Measurements from ENCODE around the gene KCNE2.
A peak's percentile ranks its signal among the peaks of the same experiment; 100 is the strongest.
"Not testable (repeated sequence)": the region's sequence is repeated elsewhere in the genome, so short reads cannot be mapped to it uniquely, and the experiment has no call there.

The KCNE2 gene

DNA sequence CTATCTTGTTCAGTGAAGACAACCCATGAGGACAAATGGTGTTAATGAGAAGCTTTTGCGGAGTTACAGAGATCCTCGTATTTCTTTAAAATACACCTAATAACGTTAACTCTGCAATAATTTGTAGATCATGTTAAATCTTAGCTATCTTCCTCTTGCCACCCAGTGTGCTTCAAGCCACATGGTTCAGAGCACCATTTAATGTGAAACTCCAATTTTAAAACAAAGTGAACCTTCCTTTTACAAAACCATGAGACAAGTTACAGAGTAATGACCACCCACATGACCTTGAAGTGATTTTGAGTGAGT, 1.7 kb upstream of the KCNE2 start:
- TF ChIP-seq CTCF (IDR thresholded peaks at IDR 0.05; ENCODE audit: low read depth, low read length), result no peak
- no peak overlapping the region for H3K4me3 ChIP-seq (ENCODE audit: low read depth, low read length)

DNA sequence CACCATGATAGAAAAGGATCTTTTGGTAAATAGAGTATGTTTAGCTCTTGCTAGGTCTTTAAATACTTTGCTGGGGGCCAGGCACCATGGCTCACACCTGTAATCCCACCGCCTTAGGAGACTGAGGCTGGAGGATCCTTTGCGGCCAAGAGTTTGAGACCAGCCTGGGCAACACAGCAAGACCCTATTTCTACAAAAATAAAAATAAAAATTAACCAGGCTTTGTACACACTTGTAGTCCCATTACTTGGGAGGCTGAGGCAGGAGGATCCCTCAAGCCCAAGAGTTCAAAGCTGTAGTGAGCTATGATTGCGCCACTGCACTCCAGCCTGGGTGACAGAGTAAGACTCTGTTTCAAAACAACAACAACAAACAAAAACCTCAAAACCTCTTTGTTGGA, 1.1 kb upstream of the KCNE2 start:
- no peak for TF ChIP-seq CTCF (IDR thresholded peaks at IDR 0.05; ENCODE audit: low read depth, low read length)
- no peak overlapping the region for H3K4me3 ChIP-seq (ENCODE audit: low read depth, low read length)

DNA sequence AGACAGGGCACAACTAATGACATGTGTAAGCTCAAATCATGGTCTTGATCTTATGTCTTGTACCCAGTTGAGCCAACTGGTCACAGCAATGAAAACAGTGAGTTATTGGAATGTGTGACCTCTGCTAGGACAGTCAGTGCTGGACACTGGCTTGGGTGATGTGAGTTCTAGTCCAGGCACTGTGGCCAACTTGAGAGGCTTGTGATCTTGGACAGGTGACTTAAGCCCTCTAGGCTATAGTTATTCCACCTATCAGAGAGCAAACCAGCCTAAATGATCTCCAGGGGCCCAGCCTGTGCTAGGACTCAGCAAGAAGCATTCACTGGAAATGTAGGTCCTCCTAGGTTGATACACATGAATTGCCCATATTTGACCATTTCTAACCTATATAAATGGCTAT, 1.1 kb downstream of the KCNE2 start:
- H3K4me3 ChIP-seq (ENCODE audit: low read depth, low read length), result no peak overlapping the region
- no peak for TF ChIP-seq CTCF (IDR thresholded peaks at IDR 0.05; ENCODE audit: low read depth, low read length)

DNA sequence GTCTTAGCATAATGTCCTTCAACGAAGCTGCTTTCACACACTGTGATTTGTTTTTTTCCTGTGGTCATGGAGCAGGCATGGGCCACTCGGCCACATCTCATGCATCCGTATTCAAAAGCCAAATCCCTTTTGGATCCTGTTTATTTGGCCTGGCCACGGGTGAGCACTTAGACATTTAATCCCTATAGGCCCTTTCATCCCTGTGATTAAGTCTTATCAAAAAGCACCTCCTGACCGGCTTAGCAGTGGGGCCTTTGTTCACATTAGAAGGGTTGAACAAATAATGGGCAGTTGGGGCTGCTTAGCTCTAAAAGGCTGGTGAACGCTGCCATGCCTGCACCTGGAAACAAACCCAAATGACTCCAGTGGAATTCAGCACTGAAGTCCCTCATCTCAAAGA, 2.0 kb downstream of the KCNE2 start:
- no peak for TF ChIP-seq CTCF (IDR thresholded peaks at IDR 0.05; ENCODE audit: low read depth, low read length)

GRCh38 chr21:34367320-34367935, 3.6 kb downstream of the KCNE2 start:
- H3K4me3 ChIP-seq (ENCODE audit: low read depth, low read length), result no peak overlapping the region
- TF ChIP-seq CTCF (IDR thresholded peaks at IDR 0.05; ENCODE audit: low read depth, low read length), result peak; percentile 66

More for the DNA sequence above, 2.0 kb downstream of the KCNE2 start:
- H3K4me3 ChIP-seq (ENCODE audit: low read depth, low read length), result no peak overlapping the region

DNA sequence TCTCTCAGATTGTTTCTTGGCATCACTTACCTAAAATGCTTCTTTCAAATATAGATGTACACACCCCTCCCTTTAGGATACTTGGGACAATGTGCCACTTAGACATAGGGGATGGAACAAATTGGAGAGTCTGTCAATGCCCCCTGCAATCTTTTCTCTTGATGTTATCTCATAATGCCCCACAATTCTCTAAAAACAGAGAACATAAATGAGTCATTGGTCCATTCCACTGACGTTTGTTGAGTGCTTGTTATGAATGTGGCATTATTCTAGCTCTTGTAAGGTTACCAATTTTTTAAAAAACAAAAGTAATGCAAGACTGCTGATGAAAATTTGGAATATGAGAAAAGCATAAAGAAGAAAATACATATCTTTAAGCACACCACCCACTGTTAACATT, 5.9 kb downstream of the KCNE2 start:
- H3K4me3 ChIP-seq (ENCODE audit: low read depth, low read length), result no peak overlapping the region

DNA sequence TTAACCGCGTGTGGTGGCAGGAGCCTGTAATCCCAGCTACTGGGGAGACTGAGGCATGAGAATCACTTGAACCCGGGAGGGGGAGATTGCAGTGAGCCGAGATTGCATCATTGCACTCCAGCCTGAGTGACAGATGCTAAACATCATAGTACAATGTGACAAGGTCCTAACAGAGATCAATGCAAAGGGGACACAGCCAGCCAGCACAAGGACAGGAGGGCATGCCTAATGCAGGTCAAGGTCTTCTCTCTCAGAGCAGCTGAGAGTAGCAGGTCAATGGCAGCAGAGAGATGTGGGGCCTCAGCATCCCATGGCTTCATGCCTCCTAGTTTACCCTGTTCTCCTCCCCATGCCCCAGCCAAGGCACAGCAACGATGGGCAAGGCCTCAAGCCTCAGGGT, 8.5 kb downstream of the KCNE2 start:
- TF ChIP-seq CTCF (IDR thresholded peaks at IDR 0.05; ENCODE audit: low read depth, low read length), result no peak
- no peak overlapping the region for H3K4me3 ChIP-seq (ENCODE audit: low read depth, low read length)

More for the DNA sequence above, 5.9 kb downstream of the KCNE2 start:
- TF ChIP-seq CTCF (IDR thresholded peaks at IDR 0.05; ENCODE audit: low read depth, low read length), result no peak

DNA sequence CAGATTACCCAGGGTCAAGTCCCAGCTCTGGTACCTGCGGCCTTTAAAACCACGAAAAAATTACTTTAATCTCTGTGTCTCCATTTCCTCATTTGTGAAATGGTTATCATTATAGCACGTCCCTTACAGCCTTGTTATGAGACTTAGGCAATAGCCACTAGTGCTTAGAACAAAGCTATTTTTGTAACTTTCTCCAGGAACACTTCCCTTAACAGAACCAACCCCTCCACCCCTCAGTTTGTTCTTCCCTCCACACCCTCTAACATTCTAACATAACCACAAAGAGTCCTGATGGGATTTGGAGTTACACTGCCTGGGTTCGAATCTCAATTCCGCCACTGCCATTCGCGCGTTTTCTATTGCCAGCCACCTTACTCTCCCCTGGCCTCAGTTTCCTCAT, 10.7 kb downstream of the KCNE2 start:
- not testable (repeated sequence) for H3K4me3 ChIP-seq (ENCODE audit: low read depth, low read length)

- H3K4me3 ChIP-seq (ENCODE audit: low read depth, low read length), result not testable (repeated sequence)
These were observed 11.3 kb downstream of the KCNE2 start, which contains the start of gene SMIM11 for GRCh38 chr21:34374940-34375618. Gene SMIM11 (plus strand): TSS chr21:34375507. CDS start chr21:34379505, 3,998 bp downstream.

- H3K4me3 ChIP-seq (ENCODE audit: low read depth, low read length), result not testable (repeated sequence)
These were observed 11.8 kb downstream of the KCNE2 start for GRCh38 chr21:34375619-34375972.

DNA sequence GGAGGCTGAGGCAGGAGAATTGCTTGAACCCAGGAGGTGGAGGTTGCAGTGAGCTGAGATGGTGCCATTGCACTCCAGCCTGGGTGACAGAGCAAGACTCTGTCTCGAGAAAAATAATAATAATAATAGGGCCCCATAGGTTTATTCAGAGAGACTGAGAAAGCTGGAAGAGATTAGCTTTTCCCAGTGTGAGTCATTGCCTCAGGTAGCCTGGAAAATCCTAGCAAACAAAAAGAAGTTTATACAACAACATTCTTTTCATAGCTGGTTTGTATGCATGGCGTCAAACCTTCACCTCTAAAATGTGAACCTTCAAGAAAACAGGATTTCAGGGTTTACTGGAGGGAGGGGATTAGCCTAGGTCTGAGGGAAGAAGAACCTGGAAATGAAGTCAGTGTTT, 19.3 kb downstream of the KCNE2 start:
- H3K4me3 ChIP-seq (ENCODE audit: low read depth, low read length), result not testable (repeated sequence)
